ENCODE data around the gene ICE1.

- no peak for TF ChIP-seq POLR2AphosphoS5 (IDR thresholded peaks at IDR 0.05)
- TF ChIP-seq POLR2A (IDR thresholded peaks at IDR 0.05), result no peak
- TF ChIP-seq CTCF (IDR thresholded peaks at IDR 0.05), result no peak
Measured at GRCh38 chr5:5383461-5383860, 39.0 kb upstream of the ICE1 start.
